HG03196 (cell line): ENCODE results near the gene ZCCHC9.
"Not testable (repeated sequence)": the region's sequence is repeated elsewhere in the genome, so short reads cannot be mapped to it uniquely, and the experiment has no call there.

Experiments used
- ATAC-seq: cut with Tn5 transposase; IDR thresholded peaks from one replicate; pipeline ENCODE4 v1.9.1; 2021; ENCODE audit not compliant: unreplicated experiment

ZCCHC9 gene

GRCh38 chr5:81301271-81302015 is at the start of gene ZCCHC9:
Gene ZCCHC9, plus strand, starts transcription at chr5:81301587. Its CDS starts 3,171 bp downstream, at chr5:81304758.
- ATAC-seq, result peak; percentile 95

- ATAC-seq, result no peak
Observed at GRCh38 chr5:81251922-81252321, 49.5 kb upstream of the ZCCHC9 start.

- no peak for ATAC-seq
Observed at GRCh38 chr5:81252904-81253303, 48.5 kb upstream of the ZCCHC9 start.

GRCh38 chr5:81253875-81254274 is 47.5 kb upstream of the ZCCHC9 start:
- no peak for ATAC-seq

GRCh38 chr5:81254886-81255559 is 46.4 kb upstream of the ZCCHC9 start:
- ATAC-seq, result no peak

- no peak for ATAC-seq
Observed at GRCh38 chr5:81256766-81257165, 44.6 kb upstream of the ZCCHC9 start.

- ATAC-seq, result not testable (repeated sequence)
Observed at GRCh38 chr5:81262796-81263195, 38.6 kb upstream of the ZCCHC9 start.

- ATAC-seq, result no peak
Observed at GRCh38 chr5:81265101-81265500, 36.3 kb upstream of the ZCCHC9 start.

GRCh38 chr5:81268521-81269196 is 32.7 kb upstream of the ZCCHC9 start:
- ATAC-seq, result no peak

GRCh38 chr5:81269751-81270393 is 31.5 kb upstream of the ZCCHC9 start:
- ATAC-seq, result no peak

- ATAC-seq, result not testable (repeated sequence)
Observed at GRCh38 chr5:81270394-81271027, 30.9 kb upstream of the ZCCHC9 start.

- ATAC-seq, result no peak
Observed at GRCh38 chr5:81283976-81284375, 17.4 kb upstream of the ZCCHC9 start.

GRCh38 chr5:81286059-81286617 is 15.2 kb upstream of the ZCCHC9 start:
- ATAC-seq, result no peak

GRCh38 chr5:81288021-81288433 is 13.4 kb upstream of the ZCCHC9 start:
- ATAC-seq, result no peak

- no peak for ATAC-seq
Observed at GRCh38 chr5:81290146-81290545, 11.2 kb upstream of the ZCCHC9 start.

- no peak for ATAC-seq
Observed at GRCh38 chr5:81292130-81292529, 9.3 kb upstream of the ZCCHC9 start.

- not testable (repeated sequence) for ATAC-seq
Observed at GRCh38 chr5:81294021-81294420, 7.4 kb upstream of the ZCCHC9 start.

GRCh38 chr5:81297531-81297930 is 3.9 kb upstream of the ZCCHC9 start:
- ATAC-seq, result no peak

- ATAC-seq, result no peak
Observed at GRCh38 chr5:81300921-81301270, 491 bp upstream of the ZCCHC9 start.

GRCh38 chr5:81302596-81302995 is 1.2 kb downstream of the ZCCHC9 start:
- ATAC-seq, result no peak

- no peak for ATAC-seq
Observed at GRCh38 chr5:81303563-81303962, 2.2 kb downstream of the ZCCHC9 start.
